ENCODE data around the gene SHMT2. TPM values are rescaled to one million over a fixed set of nuclear protein-coding genes. Genes with fewer than 3 reads are reported as not detected.
A peak's percentile ranks its signal among the peaks of the same experiment; 100 is the strongest.

SHMT2 gene
- total RNA-seq, 2 donors from 2014 or later: 28.8 to 36.9 TPM

- no peak overlapping the region for H3K27ac Mint-ChIP-seq
Measured at GRCh38 chr12:57250541-57250940, 21.0 kb downstream of the SHMT2 start.

DNA sequence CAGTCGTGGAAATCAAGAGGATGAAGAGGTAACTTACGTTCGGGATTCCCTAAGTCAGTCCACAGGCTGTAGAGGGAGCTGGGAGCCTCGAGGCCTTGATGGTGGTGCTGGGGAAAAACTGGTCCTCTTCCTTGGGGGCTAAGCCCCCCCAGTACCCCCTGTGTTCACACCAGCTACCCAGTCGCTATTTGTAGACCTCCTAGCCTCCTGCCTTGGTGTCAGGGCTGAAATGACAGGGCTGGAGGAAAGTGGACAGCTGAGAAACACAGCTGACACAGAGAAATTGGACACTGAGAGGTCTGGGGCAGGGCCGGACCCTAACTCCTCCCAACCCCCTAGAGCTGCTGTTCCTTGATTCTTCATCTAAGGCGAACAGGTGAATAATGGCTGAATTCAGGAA lies 21.4 kb downstream of the SHMT2 start, which contains the start of gene STAC3:
Gene STAC3, minus strand, starts transcription at position 232 of the 400 bp plus-strand sequence. CDS start 1,551 bp downstream, outside the sequence.
- H3K9me3 ChIP-seq (ENCODE audit: control insufficient read depth, low read length, poor library complexity, severe bottlenecking): no peaks in the 10 kb centered on the region
- no peak within 1 kb of the TSS for H3K4me3 Mint-ChIP-seq
- H3K36me3 Mint-ChIP-seq (ENCODE audit: low read depth): peaks cover 4% of the 10 kb centered on the region
- peaks cover 5% of the 10 kb centered on the region for H3K27me3 Mint-ChIP-seq
- DNase-seq (no peak), ATAC-seq (no peak)
- H3K4me1 Mint-ChIP-seq: peaks cover 6% of the 10 kb centered on the region
- no peak within 1 kb of the TSS for H3K27ac Mint-ChIP-seq

More at GRCh38 chr12:57250541-57250940, 21.0 kb downstream of the SHMT2 start:
- Mint-ChIP-seq H3K4me1 (peaks cover 6% of the 10 kb centered on the region), H3K36me3 (ENCODE audit: low read depth) (peaks cover 4% of the 10 kb centered on the region), H3K4me3 (no peak overlapping the region), H3K27me3 (peaks cover 5% of the 10 kb centered on the region)
- ATAC-seq (no peak), DNase-seq (no peak)
- H3K9me3 ChIP-seq (ENCODE audit: control insufficient read depth, low read length, poor library complexity, severe bottlenecking): no peaks in the 10 kb centered on the region

GRCh38 chr12:57254506-57255280 lies 25.2 kb downstream of the SHMT2 start:
- no peaks in the 10 kb centered on the region for H3K4me1 Mint-ChIP-seq
- ATAC-seq (no peak), DNase-seq (no peak)
- no peaks in the 10 kb centered on the region for H3K9me3 ChIP-seq (ENCODE audit: control insufficient read depth, low read length, poor library complexity, severe bottlenecking)
- H3K36me3 Mint-ChIP-seq (ENCODE audit: low read depth): peaks cover 4% of the 10 kb centered on the region
- H3K27me3 Mint-ChIP-seq: no peaks in the 10 kb centered on the region
- H3K27ac Mint-ChIP-seq: no peak overlapping the region
- no peak overlapping the region for H3K4me3 Mint-ChIP-seq

- no peak overlapping the region for H3K27ac Mint-ChIP-seq
- H3K36me3 Mint-ChIP-seq (ENCODE audit: low read depth): peaks cover 4% of the 10 kb centered on the region
- no peaks in the 10 kb centered on the region for H3K4me1 Mint-ChIP-seq
- H3K9me3 ChIP-seq (ENCODE audit: control insufficient read depth, low read length, poor library complexity, severe bottlenecking): no peaks in the 10 kb centered on the region
- H3K27me3 Mint-ChIP-seq: no peaks in the 10 kb centered on the region
- H3K4me3 Mint-ChIP-seq: no peak overlapping the region
- ATAC-seq: no peak
- DNase-seq: no peak
Measured at GRCh38 chr12:57255916-57256315, 26.4 kb downstream of the SHMT2 start.

GRCh38 chr12:57258977-57259970 lies 29.8 kb downstream of the SHMT2 start:
- no peak for ATAC-seq
- DNase-seq: no peak
- peaks cover 3% of the 10 kb centered on the region for H3K4me1 Mint-ChIP-seq
- no peak overlapping the region for H3K27ac Mint-ChIP-seq
- H3K27me3 Mint-ChIP-seq: no peaks in the 10 kb centered on the region
- H3K4me3 Mint-ChIP-seq: no peak overlapping the region
- H3K36me3 Mint-ChIP-seq (ENCODE audit: low read depth): peaks cover 4% of the 10 kb centered on the region
- no peaks in the 10 kb centered on the region for H3K9me3 ChIP-seq (ENCODE audit: control insufficient read depth, low read length, poor library complexity, severe bottlenecking)

DNA sequence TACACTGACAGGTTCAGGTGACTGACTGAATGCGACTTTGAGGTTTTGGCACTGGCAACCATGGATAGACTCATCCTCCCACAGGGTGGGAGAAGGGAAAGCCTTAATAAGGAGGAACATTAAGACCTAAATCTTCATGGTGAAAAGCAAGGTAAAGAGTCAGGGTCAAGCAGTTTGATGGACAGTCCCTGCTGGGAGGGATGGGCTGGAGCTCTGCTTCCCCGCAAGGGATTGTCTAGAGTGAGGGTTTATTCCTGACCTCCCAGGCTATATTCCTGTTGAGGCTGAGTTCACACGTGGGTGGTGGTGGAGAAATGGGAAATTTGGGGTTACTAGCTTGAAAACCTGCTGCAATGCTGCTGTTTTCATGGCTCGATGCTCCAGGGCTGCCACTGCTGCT lies 30.9 kb downstream of the SHMT2 start:
- ATAC-seq (no peak), DNase-seq (no peak)
- Mint-ChIP-seq H3K36me3 (ENCODE audit: low read depth) (peaks cover 5% of the 10 kb centered on the region), H3K4me3 (no peak overlapping the region), H3K4me1 (peaks cover 3% of the 10 kb centered on the region), H3K27me3 (no peaks in the 10 kb centered on the region), H3K27ac (no peak overlapping the region)
- no peaks in the 10 kb centered on the region for H3K9me3 ChIP-seq (ENCODE audit: control insufficient read depth, low read length, poor library complexity, severe bottlenecking)

GRCh38 chr12:57261428-57261865 lies 31.9 kb downstream of the SHMT2 start:
- ATAC-seq (no peak), DNase-seq (no peak)
- peaks cover 3% of the 10 kb centered on the region for H3K4me1 Mint-ChIP-seq
- no peaks in the 10 kb centered on the region for H3K9me3 ChIP-seq (ENCODE audit: control insufficient read depth, low read length, poor library complexity, severe bottlenecking)
- H3K27me3 Mint-ChIP-seq: no peaks in the 10 kb centered on the region
- peaks cover 4% of the 10 kb centered on the region for H3K36me3 Mint-ChIP-seq (ENCODE audit: low read depth)
- H3K4me3 Mint-ChIP-seq: no peak overlapping the region
- H3K27ac Mint-ChIP-seq: no peak overlapping the region

- H3K9me3 ChIP-seq (ENCODE audit: control insufficient read depth, low read length, poor library complexity, severe bottlenecking): no peaks in the 10 kb centered on the region
- no peak for ATAC-seq
- no peak overlapping the region for H3K4me3 Mint-ChIP-seq
- H3K27me3 Mint-ChIP-seq: no peaks in the 10 kb centered on the region
- H3K27ac Mint-ChIP-seq: no peak overlapping the region
- H3K36me3 Mint-ChIP-seq (ENCODE audit: low read depth): peaks cover 6% of the 10 kb centered on the region
- H3K4me1 Mint-ChIP-seq: peaks cover 3% of the 10 kb centered on the region
- no peak for DNase-seq
Measured at GRCh38 chr12:57262126-57262822, 32.8 kb downstream of the SHMT2 start.

- peaks cover 3% of the 10 kb centered on the region for H3K4me1 Mint-ChIP-seq
- no peak overlapping the region for H3K27ac Mint-ChIP-seq
- no peaks in the 10 kb centered on the region for H3K27me3 Mint-ChIP-seq
- peaks cover 6% of the 10 kb centered on the region for H3K36me3 Mint-ChIP-seq (ENCODE audit: low read depth)
- no peaks in the 10 kb centered on the region for H3K9me3 ChIP-seq (ENCODE audit: control insufficient read depth, low read length, poor library complexity, severe bottlenecking)
- no peak for DNase-seq
- H3K4me3 Mint-ChIP-seq: no peak overlapping the region
- ATAC-seq: no peak
Measured at GRCh38 chr12:57263096-57263495, 33.6 kb downstream of the SHMT2 start.

GRCh38 chr12:57266681-57267080 lies 37.2 kb downstream of the SHMT2 start:
- H3K36me3 Mint-ChIP-seq (ENCODE audit: low read depth): peaks cover 14% of the 10 kb centered on the region
- no peak overlapping the region for H3K27ac Mint-ChIP-seq
- H3K4me1 Mint-ChIP-seq: peaks cover 3% of the 10 kb centered on the region
- no peak for DNase-seq
- no peak for ATAC-seq
- H3K27me3 Mint-ChIP-seq: no peaks in the 10 kb centered on the region
- H3K4me3 Mint-ChIP-seq: no peak overlapping the region
- no peaks in the 10 kb centered on the region for H3K9me3 ChIP-seq (ENCODE audit: control insufficient read depth, low read length, poor library complexity, severe bottlenecking)

GRCh38 chr12:57268264-57268663 lies 38.8 kb downstream of the SHMT2 start:
- H3K4me1 Mint-ChIP-seq: peaks cover 3% of the 10 kb centered on the region
- H3K4me3 Mint-ChIP-seq: no peak overlapping the region
- H3K9me3 ChIP-seq (ENCODE audit: control insufficient read depth, low read length, poor library complexity, severe bottlenecking): no peaks in the 10 kb centered on the region
- ATAC-seq: no peak
- no peak overlapping the region for H3K27ac Mint-ChIP-seq
- peaks cover 17% of the 10 kb centered on the region for H3K36me3 Mint-ChIP-seq (ENCODE audit: low read depth)
- DNase-seq: no peak
- no peaks in the 10 kb centered on the region for H3K27me3 Mint-ChIP-seq

GRCh38 chr12:57270966-57271470 lies 41.5 kb downstream of the SHMT2 start:
- ATAC-seq (no peak), DNase-seq (no peak)
- Mint-ChIP-seq H3K4me3 (no peak overlapping the region), H3K27ac (peak overlapping the region; percentile 81), H3K27me3 (no peaks in the 10 kb centered on the region), H3K36me3 (ENCODE audit: low read depth) (peaks cover 14% of the 10 kb centered on the region), H3K4me1 (peaks cover 4% of the 10 kb centered on the region)
- H3K9me3 ChIP-seq (ENCODE audit: control insufficient read depth, low read length, poor library complexity, severe bottlenecking): no peaks in the 10 kb centered on the region

Data from T-helper 17 cell (primary cell).